COLO668 (cell line): Measurements from ENCODE around the gene PRCP.

Experiments used
- DNase-seq: peaks from one replicate; lab custom pipeline; 2025; ENCODE audit not compliant: unreplicated experiment; lab: John Stamatoyannopoulos, UW

The PRCP gene

DNA sequence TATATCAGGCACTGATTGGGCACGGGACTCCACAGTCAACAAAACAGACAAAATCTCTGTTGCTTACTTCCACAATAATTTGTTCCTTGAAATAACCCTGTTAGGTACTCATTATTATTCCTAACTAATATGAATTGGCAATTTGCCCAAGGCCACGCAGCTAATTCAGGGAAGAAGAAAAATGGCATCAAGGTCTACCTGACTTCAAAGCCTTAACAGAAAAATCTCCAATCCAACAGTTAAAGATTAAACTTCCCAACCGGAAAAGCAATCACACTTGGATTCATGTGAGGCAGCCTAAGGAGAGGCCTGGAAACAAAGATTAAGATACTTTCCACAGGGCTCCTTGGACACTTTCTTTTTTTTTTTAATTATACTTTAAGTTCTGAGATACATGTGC, 68.9 kb downstream of the PRCP start:
- no peak for DNase-seq

GRCh38 chr11:82830746-82831145, 69.5 kb downstream of the PRCP start:
- no peak for DNase-seq

DNA sequence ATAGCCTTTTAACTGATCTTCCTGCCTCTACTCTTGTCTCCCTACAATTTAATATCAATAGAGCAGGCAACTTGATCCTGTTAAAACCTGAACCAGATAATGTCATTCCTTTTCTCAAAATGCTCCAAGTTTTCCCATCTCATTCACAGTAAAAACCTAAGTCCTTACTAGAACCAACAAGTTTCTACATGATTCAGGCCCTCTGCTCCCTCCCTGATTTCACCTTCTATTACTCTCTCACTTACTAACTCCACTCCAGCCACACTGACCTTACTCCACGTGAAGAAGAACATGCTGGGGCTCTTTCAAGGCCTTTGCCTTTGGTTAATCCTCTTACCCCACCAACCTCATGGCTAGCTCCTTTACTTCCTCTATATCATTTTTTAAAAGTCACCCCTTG, 71.1 kb downstream of the PRCP start:
- no peak for DNase-seq

- no peak for DNase-seq
Observed at GRCh38 chr11:82828472-82828871, 71.8 kb downstream of the PRCP start.

- no peak for DNase-seq
Observed at GRCh38 chr11:82826526-82826925, 73.7 kb downstream of the PRCP start.

DNA sequence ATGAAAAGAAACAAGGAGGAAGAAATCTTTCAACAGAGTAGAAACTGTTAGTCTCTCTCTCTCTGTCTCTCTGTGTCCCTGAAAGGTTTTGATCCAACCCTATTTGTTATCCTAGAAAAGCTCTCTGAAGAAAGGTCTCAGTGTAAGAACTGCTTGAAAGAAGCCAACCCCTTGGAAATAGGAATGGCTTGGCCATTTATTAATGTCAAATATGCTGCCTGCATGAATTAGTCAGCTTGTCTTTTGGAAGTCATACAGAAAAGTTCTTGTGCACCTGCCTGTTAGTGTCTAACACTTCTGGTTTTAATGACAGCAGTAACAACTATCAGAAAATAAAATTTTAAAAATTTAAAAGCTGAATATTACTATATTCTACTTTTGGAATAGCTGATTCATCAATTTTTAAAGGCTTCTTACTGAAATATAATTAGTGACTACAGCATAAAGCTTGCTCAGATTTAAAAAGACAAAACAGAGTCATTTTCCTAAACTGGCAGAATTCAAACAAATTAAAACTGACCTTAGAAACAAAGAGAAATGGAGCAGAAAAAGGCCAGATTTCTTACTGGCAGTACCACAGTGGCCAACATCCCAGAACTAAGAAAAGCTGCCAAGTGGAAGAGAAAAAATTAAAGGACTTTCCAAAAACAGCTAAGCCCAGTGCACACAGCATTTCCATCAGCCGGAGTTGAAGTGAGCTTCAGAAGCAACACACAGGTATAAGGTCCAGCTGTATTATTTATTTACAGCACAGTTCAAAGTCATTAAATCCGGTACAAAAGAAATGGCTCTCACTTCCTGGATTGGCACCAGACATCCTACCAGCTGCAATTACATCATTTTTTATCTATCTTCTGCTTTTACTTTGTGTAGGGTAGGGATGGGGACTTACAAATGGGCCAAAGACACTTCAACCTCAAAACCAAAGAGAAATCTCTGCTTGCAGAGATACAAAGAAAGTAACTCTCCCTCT, 76.3 kb downstream of the PRCP start:
- no peak for DNase-seq

DNA sequence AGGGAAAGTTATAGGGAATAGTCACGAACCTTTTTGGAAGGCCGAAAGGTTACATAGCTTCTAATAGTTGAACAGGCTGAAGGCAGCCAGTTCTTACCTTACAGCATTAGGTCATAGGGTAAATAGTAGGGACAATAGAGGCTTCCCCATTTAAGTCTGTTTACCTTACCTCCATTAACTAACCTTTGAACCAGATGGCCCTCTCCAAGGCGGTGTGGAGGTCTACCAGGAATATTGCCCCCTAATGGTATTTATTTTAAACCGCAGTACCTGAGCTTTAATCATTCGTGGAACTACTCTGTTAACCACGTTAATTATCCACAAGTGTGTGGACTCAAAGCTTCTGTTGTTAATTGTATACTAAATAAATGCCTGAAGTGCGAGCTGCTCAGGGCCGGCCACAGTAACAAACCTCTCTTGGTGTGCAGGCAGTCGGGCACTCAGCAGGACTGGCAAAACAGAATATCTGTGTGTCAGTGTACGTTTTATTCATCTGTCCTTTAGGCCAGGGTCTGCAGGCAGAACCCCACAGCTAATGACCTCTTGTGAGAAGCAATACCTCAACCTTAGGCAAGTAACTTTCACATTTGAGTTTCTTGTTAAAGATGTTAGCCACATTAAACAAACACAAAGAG, 81.7 kb downstream of the PRCP start:
- peak; percentile 51 for DNase-seq

DNA sequence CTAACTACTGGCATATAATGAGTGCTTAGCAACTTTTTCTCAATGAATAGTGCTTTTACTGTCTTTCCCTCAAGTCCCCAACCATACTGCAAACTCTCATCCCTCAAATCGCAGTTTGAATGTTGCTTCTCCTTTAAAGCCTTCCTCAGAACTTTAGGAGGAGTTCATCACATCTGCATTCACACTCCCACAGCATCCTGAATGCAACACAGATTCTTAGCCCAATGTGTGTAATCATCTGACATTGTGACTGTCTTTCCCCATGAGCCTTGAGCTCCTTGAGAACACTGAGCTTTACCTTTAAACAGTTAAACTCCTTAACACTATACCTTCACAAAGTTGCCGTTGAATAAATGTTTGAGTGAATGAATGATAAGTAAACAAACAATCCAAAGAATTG, 84.8 kb downstream of the PRCP start:
- no peak for DNase-seq

GRCh38 chr11:82814379-82814778, 85.9 kb downstream of the PRCP start:
- DNase-seq: no peak

- no peak for DNase-seq
Observed at GRCh38 chr11:82811369-82811768, 88.9 kb downstream of the PRCP start.

DNA sequence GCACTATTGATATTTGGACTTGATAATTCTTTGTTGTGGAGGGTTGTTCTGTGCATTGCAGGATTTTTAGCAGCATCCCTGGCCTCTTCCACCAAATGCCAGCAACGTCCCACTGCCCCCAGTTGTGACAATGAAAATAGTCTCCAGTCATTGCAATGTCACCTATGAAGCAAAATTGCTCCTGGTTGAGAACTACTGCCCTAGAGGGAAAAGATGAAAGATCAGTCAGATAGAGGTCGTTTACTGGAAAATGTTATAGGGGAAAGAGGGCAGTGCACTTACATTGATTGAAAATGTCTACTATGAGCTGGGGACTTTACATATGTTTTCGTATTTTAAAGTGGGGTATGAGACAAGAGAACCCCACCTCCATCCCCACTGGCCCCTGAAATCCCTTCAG, 89.5 kb downstream of the PRCP start:
- no peak for DNase-seq

DNA sequence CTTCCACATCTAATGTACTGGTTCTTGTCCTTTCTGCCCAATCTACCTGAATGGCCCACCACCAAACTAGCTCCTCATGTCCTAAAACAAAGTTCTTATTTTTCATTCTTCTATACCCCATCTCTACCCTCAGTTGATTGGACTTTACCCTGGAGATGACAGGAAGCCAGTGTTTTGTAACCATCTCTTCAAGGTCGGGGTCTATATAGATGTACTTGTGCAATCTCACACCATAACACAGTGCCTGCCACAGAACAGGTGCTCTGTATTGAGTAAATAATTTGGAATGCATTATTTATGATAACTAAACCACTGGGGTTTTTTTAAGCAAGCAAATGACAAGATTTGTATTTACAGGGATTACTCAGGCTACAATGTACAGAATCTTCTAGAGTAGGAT, 89.9 kb downstream of the PRCP start:
- DNase-seq: peak; percentile 12

GRCh38 chr11:82807646-82808045, 92.6 kb downstream of the PRCP start:
- DNase-seq: no peak

- DNase-seq: no peak
Observed at GRCh38 chr11:82802710-82803109, 97.5 kb downstream of the PRCP start.

DNA sequence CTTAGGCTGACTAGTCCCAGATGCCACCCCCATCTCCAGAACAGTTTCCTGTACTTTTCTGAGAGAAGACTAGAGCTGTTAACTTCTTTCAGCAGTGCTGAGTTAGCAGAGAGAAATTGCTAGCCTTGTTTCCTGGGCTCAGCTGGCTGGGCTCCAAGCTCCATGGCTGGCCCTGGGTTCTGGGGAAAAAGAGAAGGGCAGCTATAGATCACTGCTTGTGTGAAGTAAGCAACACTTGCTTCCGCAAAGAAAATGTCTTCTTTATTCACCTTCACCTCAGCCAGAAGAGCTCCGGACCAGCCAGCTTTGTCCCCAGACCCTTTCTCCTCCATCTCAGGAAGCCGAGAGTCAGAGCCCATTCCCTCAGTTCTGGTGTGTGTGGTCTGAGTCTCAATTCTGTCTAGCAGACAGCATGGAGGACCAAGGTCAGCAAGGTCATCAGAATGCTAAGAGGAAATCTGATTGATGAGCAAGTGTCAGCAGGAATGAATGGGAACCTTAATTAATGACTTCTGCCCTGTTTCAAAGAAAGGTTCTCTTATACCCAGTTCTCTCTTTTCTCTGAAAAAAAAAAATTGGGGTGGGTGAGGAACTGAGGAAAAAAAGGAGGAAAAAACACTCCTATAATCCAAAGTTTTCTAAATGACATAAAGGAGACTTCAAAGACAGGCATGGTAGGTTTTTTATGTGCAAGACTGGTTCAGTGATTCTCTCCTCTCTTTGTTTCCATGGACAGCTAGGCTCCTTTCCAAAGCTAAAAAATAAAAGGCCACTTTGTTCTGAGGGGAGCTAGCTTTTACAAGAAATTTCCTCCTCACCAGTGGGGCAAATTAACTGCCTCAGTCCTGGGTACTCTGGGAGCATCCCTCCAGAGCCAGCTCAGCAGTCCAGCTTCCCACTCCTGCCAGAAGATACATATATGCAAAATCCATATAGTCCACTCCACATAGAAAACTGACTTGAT, 103.0 kb downstream of the PRCP start:
- DNase-seq: no peak

DNA sequence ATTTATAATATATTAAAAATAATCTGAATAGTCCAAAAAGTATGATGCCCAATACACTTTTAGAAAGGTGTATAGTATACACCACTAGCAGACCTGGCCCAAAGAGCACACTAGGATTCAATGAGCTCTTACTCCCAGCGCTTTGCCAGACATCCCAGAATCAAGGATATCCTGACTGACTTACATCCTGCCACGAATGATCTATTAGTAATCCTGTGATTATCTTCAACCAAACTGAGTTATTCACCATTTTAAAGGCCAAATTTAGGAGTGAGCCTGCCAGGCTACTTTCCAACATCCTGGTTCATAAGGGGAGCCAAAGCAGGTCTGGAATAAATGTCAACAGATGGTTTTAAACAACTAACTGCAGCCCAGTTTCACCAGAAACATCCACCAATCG, 105.7 kb downstream of the PRCP start:
- DNase-seq: no peak

- DNase-seq: no peak
Observed at GRCh38 chr11:82792822-82793569, 107.2 kb downstream of the PRCP start.

DNA sequence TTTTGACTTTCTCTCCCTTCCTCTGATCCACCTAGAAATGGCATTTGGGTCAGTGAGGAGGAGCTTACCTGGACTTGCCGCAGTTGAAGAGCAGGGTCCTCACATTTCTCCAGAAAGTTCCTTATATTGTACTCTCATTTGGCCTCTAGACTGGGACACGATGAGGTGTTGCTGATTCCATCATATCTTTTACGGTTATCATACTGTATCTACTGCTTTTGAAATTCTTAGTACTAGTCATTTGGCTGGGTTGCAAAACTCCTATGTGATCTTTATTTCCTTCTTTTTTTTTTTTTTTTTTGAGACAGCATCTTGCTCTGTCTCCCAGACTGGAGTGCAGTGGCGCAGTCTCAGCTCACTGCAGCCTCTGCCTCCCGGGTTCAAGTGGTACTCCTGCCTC, 107.9 kb downstream of the PRCP start:
- DNase-seq: no peak

GRCh38 chr11:82791779-82792178, 108.5 kb downstream of the PRCP start:
- no peak for DNase-seq

- peak; percentile 54 for DNase-seq
Observed at GRCh38 chr11:82790723-82791484, 109.3 kb downstream of the PRCP start.
